GM23338 (cell line): ENCODE data around the gene TGFB3. TPM values are rescaled to one million over a fixed set of nuclear protein-coding genes. Genes with fewer than 3 reads are reported as not detected.

Experiments
- EZH2 ChIP-seq: fragments of 200-600 bp; sonication (generic); IDR thresholded peaks from one replicate; pipeline ENCODE4 v1.8.0; 2017; ENCODE audit warnings: antibody characterized with exemption, mild to moderate bottlenecking, low read depth; ENCODE audit not compliant: unreplicated experiment
- JUNB ChIP-seq: IDR thresholded peaks from one replicate; pipeline ENCODE4 v1.6.1; 2016; ENCODE audit warnings: antibody characterized with exemption; ENCODE audit not compliant: unreplicated experiment
- REST ChIP-seq: IDR thresholded peaks from one replicate; pipeline ENCODE4 v1.6.1; 2018; ENCODE audit warnings: antibody characterized with exemption; ENCODE audit not compliant: unreplicated experiment
- STAT1 ChIP-seq: IDR thresholded peaks from one replicate; pipeline ENCODE4 v1.6.1; 2016; ENCODE audit warnings: antibody characterized with exemption; ENCODE audit not compliant: unreplicated experiment
- ZNF114 ChIP-seq: fragments of 250-450 bp; sonication (Bioruptor Pico); IDR thresholded peaks from 2 replicates; pipeline ENCODE4 v1.5.0; 2020; ENCODE audit warnings: mild to moderate bottlenecking, moderate library complexity
- ZNF462 ChIP-seq: fragments of 250-450 bp; sonication (Bioruptor Pico); IDR thresholded peaks from 2 replicates; pipeline ENCODE4 v1.5.0; 2020; ENCODE audit warnings: mild to moderate bottlenecking, moderate library complexity
- polyA plus RNA-seq: library from polyadenylated mRNA; unstranded; fragments of >200 nt; fragmentation: Nextera tagmentation; extraction: Ambion mirVana; gene quantifications from 2 replicates; pipeline ENCODE4 v1.2.1, GENCODE V29; 2016
- total RNA-seq: library from RNA; depleted of rRNA; stranded (reverse); fragments of >200 nt; shearing (Covaris generic); gene quantifications from 2 replicates; pipeline ENCODE4 v1.2.3, GENCODE V29; 2014

TGFB3 gene
- total and polyA plus RNA-seq, 2 experiments from 2014 or later = 0.17 to 0.87 TPM

GRCh38 chr14:76024211-76024907 is 42.6 kb upstream of the TGFB3 start (continued):
- TF ChIP-seq ZNF462 (CRISPR knock-in tag) (no peak), REST (no peak), STAT1 (no peak), EZH2 (no peak), JUNB (no peak), ZNF114 (CRISPR knock-in tag) (no peak)
